GM21515 (cell line): ENCODE data around the gene IFIH1.

ENCODE experiments used
- ATAC-seq: cut with Tn5 transposase; IDR thresholded peaks from one replicate; pipeline ENCODE4 v1.9.1; 2021; ENCODE audit not compliant: unreplicated experiment

IFIH1 gene

DNA sequence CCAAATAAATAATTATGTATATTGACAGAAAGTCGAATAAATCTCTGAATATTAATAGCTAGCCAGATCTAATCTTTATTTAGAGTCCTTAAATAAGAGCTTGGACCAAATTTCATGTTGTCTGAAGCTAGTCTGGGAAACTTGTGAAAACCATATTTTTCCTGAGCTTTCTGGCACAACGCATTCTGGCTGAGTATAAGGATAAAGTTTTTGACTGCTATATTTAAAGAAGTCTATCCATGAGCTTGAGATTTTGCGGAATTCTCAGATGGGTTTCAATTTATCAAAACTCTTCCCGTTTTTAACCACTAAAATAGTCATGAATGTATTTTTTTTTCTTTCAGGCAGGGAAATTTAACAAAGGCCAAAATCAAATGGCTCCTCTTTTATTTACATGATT is 99.1 kb downstream of the IFIH1 start:
- ATAC-seq: no peak

GRCh38 chr2:162217598-162217997 is 100.9 kb downstream of the IFIH1 start:
- no peak for ATAC-seq
